HG02884 (cell line): ENCODE results near the gene SIRT4.
"Not testable (repeated sequence)": the region's sequence is repeated elsewhere in the genome, so short reads cannot be mapped to it uniquely, and the experiment has no call there.

ENCODE experiments used
- ATAC-seq: cut with Tn5 transposase; IDR thresholded peaks from one replicate; pipeline ENCODE4 v1.9.1; 2021; ENCODE audit warnings: mild to moderate bottlenecking, moderate library complexity; ENCODE audit not compliant: unreplicated experiment

SIRT4 gene

GRCh38 chr12:120335447-120335846 is 33.3 kb downstream of the SIRT4 start:
- not testable (repeated sequence) for ATAC-seq

- ATAC-seq: not testable (repeated sequence)
Observed at GRCh38 chr12:120336392-120336791, 34.3 kb downstream of the SIRT4 start.

- no peak for ATAC-seq
Observed at GRCh38 chr12:120337730-120338129, 35.6 kb downstream of the SIRT4 start.

- no peak for ATAC-seq
Observed at GRCh38 chr12:120339256-120339655, 37.1 kb downstream of the SIRT4 start.

- ATAC-seq: no peak
Observed at GRCh38 chr12:120342175-120343038, 40.3 kb downstream of the SIRT4 start.

GRCh38 chr12:120343039-120343537 is 41.0 kb downstream of the SIRT4 start:
- no peak for ATAC-seq

- ATAC-seq: no peak
Observed at GRCh38 chr12:120343692-120344091, 41.6 kb downstream of the SIRT4 start.

GRCh38 chr12:120346031-120346430 is 43.9 kb downstream of the SIRT4 start:
- no peak for ATAC-seq

- ATAC-seq: no peak
Observed at GRCh38 chr12:120346681-120347080, 44.6 kb downstream of the SIRT4 start.

GRCh38 chr12:120347766-120348165 is 45.6 kb downstream of the SIRT4 start:
- no peak for ATAC-seq

- ATAC-seq: no peak
Observed at GRCh38 chr12:120350576-120351350, 48.6 kb downstream of the SIRT4 start.

- ATAC-seq: no peak
Observed at GRCh38 chr12:120352117-120352516, 50.0 kb downstream of the SIRT4 start.

GRCh38 chr12:120353136-120353535 is 51.0 kb downstream of the SIRT4 start:
- no peak for ATAC-seq

GRCh38 chr12:120353556-120354317 is 51.6 kb downstream of the SIRT4 start:
- ATAC-seq: no peak

GRCh38 chr12:120356567-120357030 is 54.5 kb downstream of the SIRT4 start:
- ATAC-seq: no peak

- no peak for ATAC-seq
Observed at GRCh38 chr12:120357104-120357503, 55.0 kb downstream of the SIRT4 start.

GRCh38 chr12:120358412-120359100 is 56.4 kb downstream of the SIRT4 start:
- ATAC-seq: no peak

- ATAC-seq: no peak
Observed at GRCh38 chr12:120359128-120359527, 57.0 kb downstream of the SIRT4 start.

GRCh38 chr12:120361506-120362208 is 59.5 kb downstream of the SIRT4 start:
- no peak for ATAC-seq
